GM13976 (cell line): ENCODE measurements around the gene GRIN3B.

Experiments used
- DNase-seq: peaks from one replicate; pipeline ENCODE4 v3.0.0; 2012; ENCODE audit warnings: low spot score
- in situ Hi-C: fragments of 300-500 bp; cut with MboI; formaldehyde crosslinking; loops from one replicate; pipeline ENCODE4 v1.12.0; 2022; ENCODE audit warnings: low sequenced_read_pairs, mixed read lengths, inconsistent platforms; ENCODE audit not compliant: unreplicated experiment
- TF ChIP-seq, protein P1 (sequence below): IDR thresholded peaks from 2 replicates; pipeline ENCODE4 v1.5.1; 2012; ENCODE audit warnings: borderline replicate concordance, mild to moderate bottlenecking; ENCODE audit not compliant: insufficient read depth; ENCODE audit errors: extremely low read depth, missing control alignments, control extremely low read depth

The GRIN3B gene

DNA sequence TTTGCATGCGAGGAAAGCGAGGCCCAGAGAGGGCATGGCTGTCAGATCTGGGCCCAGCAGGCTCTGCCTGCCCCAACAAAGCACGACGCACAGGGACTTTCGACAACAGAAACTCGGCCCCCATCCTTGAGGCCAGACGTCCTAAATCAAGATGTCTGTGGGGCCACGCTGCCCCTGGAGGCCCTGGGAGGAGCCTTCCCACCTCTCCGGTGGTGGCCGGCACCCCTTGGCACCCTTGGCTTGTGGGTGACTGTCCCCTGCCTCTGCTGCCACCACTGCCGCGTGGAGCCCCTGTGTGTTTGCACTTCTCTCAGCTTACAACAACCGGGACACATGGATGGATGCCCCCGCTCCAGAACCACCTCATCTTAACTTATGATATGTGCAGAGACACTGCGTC, 11.7 kb upstream of the GRIN3B start:
- in situ Hi-C loops: loop anchor here (5.0 to 10.0 kb wide), 2 partner anchors 66 to 224 kb away; no protein-coding TSS in a partner anchor
- DNase-seq: no peak
- TF ChIP-seq, protein P1, sequence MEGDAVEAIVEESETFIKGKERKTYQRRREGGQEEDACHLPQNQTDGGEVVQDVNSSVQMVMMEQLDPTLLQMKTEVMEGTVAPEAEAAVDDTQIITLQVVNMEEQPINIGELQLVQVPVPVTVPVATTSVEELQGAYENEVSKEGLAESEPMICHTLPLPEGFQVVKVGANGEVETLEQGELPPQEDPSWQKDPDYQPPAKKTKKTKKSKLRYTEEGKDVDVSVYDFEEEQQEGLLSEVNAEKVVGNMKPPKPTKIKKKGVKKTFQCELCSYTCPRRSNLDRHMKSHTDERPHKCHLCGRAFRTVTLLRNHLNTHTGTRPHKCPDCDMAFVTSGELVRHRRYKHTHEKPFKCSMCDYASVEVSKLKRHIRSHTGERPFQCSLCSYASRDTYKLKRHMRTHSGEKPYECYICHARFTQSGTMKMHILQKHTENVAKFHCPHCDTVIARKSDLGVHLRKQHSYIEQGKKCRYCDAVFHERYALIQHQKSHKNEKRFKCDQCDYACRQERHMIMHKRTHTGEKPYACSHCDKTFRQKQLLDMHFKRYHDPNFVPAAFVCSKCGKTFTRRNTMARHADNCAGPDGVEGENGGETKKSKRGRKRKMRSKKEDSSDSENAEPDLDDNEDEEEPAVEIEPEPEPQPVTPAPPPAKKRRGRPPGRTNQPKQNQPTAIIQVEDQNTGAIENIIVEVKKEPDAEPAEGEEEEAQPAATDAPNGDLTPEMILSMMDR: no peak

DNA sequence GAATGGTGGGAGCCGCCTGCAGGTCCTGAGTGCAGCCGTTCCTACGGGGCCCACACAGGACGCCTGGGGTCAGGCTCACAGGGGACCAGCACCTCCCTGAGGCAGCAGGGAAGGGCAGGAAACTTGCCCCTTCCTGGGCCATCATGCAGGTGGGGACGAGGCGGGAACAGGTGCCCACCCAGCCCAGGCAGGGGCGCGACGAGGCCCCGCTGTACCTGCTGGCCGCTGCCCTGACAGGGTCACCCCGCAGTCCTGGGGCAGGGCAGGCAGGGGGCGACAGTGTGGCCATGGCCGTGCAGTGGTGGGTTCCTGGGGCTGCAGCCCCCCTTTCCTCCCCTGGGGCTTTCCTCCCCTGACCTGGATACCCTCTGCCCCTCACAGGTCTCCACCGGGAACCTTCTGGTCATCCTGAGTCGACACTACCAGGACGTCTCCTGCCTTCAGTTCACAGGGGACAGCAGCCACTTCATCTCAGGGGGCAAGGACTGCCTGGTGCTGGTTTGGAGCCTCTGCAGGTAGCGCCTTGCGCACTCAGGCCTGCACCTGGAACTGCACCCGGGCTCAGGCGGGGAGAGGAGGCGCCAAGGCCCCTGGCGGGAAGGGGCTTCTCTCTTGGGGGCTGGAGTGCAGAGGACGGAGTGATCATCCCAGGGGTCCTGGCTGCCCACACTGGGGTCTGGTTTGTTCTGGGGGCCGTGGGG, 10.7 kb upstream of the GRIN3B start:
- TF ChIP-seq, protein P1: peak; percentile 15
- in situ Hi-C loops: loop anchor here (5.0 to 10.0 kb wide), 2 partner anchors 67 to 225 kb away; no protein-coding TSS in a partner anchor
- DNase-seq: no peak

DNA sequence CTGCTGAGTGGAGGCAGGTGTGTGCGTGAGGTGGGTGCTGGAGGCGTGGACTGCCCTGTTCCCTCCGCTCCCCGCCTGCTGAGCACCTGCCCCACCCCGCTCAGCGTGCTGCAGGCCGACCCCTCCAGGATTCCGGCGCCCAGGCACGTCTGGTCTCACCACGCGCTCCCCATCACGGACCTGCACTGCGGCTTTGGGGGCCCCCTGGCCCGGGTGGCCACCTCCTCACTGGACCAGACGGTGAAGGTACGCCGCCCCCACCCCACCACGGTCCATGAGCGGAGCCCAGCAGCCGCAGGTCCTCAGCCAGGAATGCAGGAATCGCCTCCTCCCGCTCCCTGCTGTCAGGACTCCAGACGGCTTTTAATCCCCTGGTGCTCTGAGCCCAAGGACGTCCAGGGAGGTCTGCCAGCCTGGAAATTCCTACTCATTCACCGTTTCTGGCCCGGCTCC, 10.1 kb upstream of the GRIN3B start:
- TF ChIP-seq, protein P1: no peak
- DNase-seq: no peak
- in situ Hi-C loops: no loop called here

DNA sequence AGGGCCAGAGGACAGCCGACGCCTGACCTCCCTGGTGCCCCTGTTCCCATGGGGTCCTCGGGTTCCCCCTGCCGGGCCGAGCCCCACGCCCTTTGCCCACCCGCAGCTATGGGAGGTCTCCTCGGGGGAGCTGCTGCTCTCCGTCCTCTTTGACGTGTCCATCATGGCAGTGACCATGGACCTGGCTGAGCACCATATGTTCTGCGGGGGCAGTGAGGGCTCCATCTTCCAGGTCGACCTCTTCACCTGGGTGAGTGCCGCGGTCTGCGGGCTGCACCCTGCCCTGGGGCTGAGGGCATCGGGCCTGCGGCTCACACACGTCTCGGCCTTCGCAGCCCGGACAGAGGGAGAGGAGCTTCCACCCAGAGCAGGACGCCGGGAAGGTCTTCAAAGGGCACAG, 9.5 kb upstream of the GRIN3B start:
- in situ Hi-C loops: no loop called here
- DNase-seq: no peak
- TF ChIP-seq, protein P1: no peak

DNA sequence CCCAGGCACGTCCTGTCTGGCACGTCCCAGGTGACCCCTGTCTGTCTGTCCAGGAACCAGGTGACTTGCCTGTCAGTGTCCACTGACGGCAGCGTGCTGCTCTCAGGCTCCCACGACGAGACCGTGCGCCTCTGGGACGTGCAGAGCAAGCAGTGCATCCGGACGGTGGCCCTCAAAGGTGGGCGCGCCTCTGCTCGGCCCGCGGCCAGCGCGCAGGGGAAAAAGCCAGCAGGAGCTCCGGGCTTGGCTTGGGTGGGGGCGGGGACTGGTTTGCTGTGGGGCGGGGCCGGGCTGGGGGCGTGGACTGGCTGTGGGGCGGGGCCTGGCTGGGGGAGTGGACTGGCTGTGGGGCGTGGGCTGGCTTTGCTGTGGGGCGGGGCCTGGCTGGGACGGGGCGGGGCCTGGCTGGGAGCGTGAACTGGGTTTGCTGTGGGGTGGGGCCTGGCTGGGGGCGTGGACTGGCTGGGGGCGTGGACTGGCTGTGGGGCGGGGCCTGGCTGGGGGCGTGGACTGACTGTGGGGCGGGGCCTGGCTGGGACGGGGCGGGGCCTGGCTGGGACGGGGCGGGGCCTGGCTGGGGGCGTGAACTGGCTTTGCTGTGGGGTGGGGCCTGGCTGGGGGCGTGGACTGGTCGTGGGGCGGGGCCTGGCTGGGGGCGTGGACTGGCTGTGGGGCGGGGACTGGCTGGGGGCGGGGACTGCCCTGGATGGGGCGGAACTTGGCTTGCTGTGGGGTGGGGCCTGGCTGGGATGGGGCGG, 8.9 kb upstream of the GRIN3B start:
- in situ Hi-C loops: no loop called here
- DNase-seq: peak; percentile 77
- TF ChIP-seq, protein P1: no peak

DNA sequence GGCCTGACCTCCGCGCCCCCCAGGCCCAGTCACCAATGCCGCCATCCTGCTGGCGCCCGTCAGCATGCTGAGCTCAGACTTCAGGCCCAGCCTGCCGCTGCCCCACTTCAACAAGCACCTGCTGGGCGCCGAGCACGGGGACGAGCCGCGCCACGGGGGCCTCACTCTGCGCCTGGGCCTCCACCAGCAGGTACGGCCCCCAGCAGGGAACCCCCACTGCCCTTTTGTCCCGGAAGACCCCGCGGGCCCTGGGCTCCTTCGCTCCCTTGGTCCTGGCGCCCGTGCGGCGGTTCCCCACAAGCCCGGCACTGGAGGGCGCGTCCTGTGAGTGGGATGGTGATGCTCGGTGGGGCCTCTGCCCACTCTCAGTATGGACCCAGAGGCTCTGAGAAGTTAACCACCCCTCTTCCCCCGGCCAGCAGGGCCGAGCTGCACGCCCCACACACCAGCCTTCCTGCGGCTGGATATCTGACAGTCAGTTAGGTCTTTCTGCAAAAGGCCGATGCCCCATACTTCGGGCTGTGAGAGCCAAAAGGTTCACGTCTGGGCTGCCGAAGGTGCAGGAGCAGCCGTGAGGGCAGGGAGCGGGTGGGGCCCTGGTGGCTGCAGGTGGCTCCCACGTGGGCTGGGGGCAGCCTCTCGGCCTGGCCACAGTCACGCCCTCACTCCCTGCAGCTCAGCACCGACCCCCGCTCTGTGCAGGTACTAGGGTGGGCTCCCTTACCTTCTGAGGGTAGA, 8.1 kb upstream of the GRIN3B start:
- in situ Hi-C loops: no loop called here
- TF ChIP-seq, protein P1: no peak
- DNase-seq: no peak
